Caco-2 (cell line): ENCODE measurements around the gene LAMP1. TPM values are rescaled to one million over a fixed set of nuclear protein-coding genes. Genes with fewer than 3 reads are reported as not detected.

Source experiments
- BruUV-seq: library from RNA; stranded (reverse); fragments of 400-500 nt; replicated peaks from 2 replicates; lab custom pipeline; 2021; lab: Mats Ljungman, UMichigan
- CTCF ChIA-PET: fragments of 300-600 bp; sonication (Branson Sonifier 250); formaldehyde crosslinking; loops from one replicate; lab custom pipeline; 2022; ENCODE audit warnings: antibody characterized with exemption; lab: Charles Lee
- POLR2A ChIA-PET: fragments of 300-600 bp; sonication (Branson Sonifier 250); formaldehyde crosslinking; loops from one replicate; lab custom pipeline; 2022; ENCODE audit warnings: antibody characterized with exemption; lab: Charles Lee
- DNase-seq, 2 experiments: peaks; one replicate each; pipeline versions ENCODE4 v3.0.0 to v3.0.0-alpha.2; 2020 to 2022
- H3K27me3 ChIP-seq: replicated peaks from 2 replicates; pipeline ENCODE4 v1.6.0; 2011; ENCODE audit warnings: low read length; ENCODE audit not compliant: control insufficient read depth, insufficient read depth
- H3K36me3 ChIP-seq: 2 replicates; pipeline ENCODE4 v1.5.1; 2011; ENCODE audit warnings: low read length; ENCODE audit not compliant: control insufficient read depth, insufficient read depth
- H3K4me1 ChIP-seq: fragments of 250-450 bp; sonication (Bioruptor Pico); 2 replicates; pipeline ENCODE4 v1.5.1; 2020; ENCODE audit warnings: mild to moderate bottlenecking
- H3K4me3 ChIP-seq: 2 replicates; pipeline ENCODE4 v1.5.1; 2011; ENCODE audit warnings: low read depth, mild to moderate bottlenecking, control low read depth, low read length
- H3K9me3 ChIP-seq: fragments of 250-450 bp; sonication (Bioruptor Pico); 2 replicates; pipeline ENCODE4 v1.5.1; 2020; ENCODE audit warnings: mild to moderate bottlenecking, moderate library complexity
- H3K27ac Mint-ChIP-seq: one replicate; pipeline ENCODE4 v1.8.0; 2022; ENCODE audit warnings: mixed read lengths; ENCODE audit not compliant: unreplicated experiment
- H3K27me3 Mint-ChIP-seq: one replicate; pipeline ENCODE4 v1.8.0; 2022; ENCODE audit warnings: mixed read lengths; ENCODE audit not compliant: insufficient read depth, unreplicated experiment
- H3K36me3 Mint-ChIP-seq: one replicate; pipeline ENCODE4 v1.8.0; 2022; ENCODE audit warnings: mild to moderate bottlenecking, mixed read lengths; ENCODE audit not compliant: insufficient read depth, unreplicated experiment
- H3K4me1 Mint-ChIP-seq: one replicate; pipeline ENCODE4 v1.8.0; 2022; ENCODE audit warnings: low read depth, mixed read lengths; ENCODE audit not compliant: unreplicated experiment
- H3K4me3 Mint-ChIP-seq: one replicate; pipeline ENCODE4 v1.8.0; 2022; ENCODE audit warnings: mild to moderate bottlenecking, moderate library complexity, mixed read lengths; ENCODE audit not compliant: unreplicated experiment
- H3K9me3 Mint-ChIP-seq: one replicate; pipeline ENCODE4 v1.8.0; 2022; ENCODE audit warnings: mixed read lengths; ENCODE audit not compliant: unreplicated experiment
- intact Hi-C: fragments of 100-400 bp; cut with micrococcal nuclease; formaldehyde crosslinking; loops from one replicate; pipeline ENCODE4 v1.10.0; 2022; ENCODE audit not compliant: unreplicated experiment
- total RNA-seq: library from RNA; stranded (reverse); gene quantifications from 2 replicates; pipeline ENCODE4 v1.2.3, GENCODE V29; 2022
- TF ChIP-seq, protein P1 (sequence below), 2 experiments: fragments of 200-600 bp in 1 of 2; IDR thresholded peaks; 1 replicate in 1 of 2; 2 replicates in 1 of 2; pipeline versions ENCODE4 v1.5.1 to v1.8.0; 2011 to 2022; ENCODE audit warnings: antibody characterized with exemption in 1 of 2, control low read depth in 1 of 2, inconsistent platforms in 1 of 2, low read depth in 1 of 2, low read length in 1 of 2, mild to moderate bottlenecking in 1 of 2, moderate library complexity in 1 of 2; ENCODE audit not compliant: insufficient read depth in 1 of 2, severe bottlenecking in 1 of 2, unreplicated experiment in 1 of 2

Gene LAMP1
- total RNA-seq, 1 experiment from 2014 or later: 244 TPM

- H3K9me3 ChIP-seq: no peaks in the 10 kb centered on the region
- ChIA-PET POLR2A (interaction anchor here (0.7 kb wide), 1 partner anchor 102 kb away, joined by 4 read pairs; no protein-coding TSS in a partner anchor), CTCF (no interaction called here)
- no peak overlapping the region for H3K4me3 ChIP-seq
- no peak for DNase-seq
- H3K27me3 ChIP-seq: no peaks in the 10 kb centered on the region
- peak overlapping the region; percentile 49 for H3K27ac Mint-ChIP-seq
- TF ChIP-seq, protein P1, sequence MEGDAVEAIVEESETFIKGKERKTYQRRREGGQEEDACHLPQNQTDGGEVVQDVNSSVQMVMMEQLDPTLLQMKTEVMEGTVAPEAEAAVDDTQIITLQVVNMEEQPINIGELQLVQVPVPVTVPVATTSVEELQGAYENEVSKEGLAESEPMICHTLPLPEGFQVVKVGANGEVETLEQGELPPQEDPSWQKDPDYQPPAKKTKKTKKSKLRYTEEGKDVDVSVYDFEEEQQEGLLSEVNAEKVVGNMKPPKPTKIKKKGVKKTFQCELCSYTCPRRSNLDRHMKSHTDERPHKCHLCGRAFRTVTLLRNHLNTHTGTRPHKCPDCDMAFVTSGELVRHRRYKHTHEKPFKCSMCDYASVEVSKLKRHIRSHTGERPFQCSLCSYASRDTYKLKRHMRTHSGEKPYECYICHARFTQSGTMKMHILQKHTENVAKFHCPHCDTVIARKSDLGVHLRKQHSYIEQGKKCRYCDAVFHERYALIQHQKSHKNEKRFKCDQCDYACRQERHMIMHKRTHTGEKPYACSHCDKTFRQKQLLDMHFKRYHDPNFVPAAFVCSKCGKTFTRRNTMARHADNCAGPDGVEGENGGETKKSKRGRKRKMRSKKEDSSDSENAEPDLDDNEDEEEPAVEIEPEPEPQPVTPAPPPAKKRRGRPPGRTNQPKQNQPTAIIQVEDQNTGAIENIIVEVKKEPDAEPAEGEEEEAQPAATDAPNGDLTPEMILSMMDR (IDR thresholded peaks at IDR 0.05; ENCODE audit: insufficient read depth in 1 of 2, low read depth in 1 of 2, low read length in 1 of 2, severe bottlenecking in 1 of 2, unreplicated experiment in 1 of 2): no peak
- peaks cover 84% of the 10 kb centered on the region for H3K36me3 Mint-ChIP-seq
- no peaks in the 10 kb centered on the region for H3K4me1 ChIP-seq
- BruUV-seq: no TSS peak
- H3K4me1 Mint-ChIP-seq: no peaks in the 10 kb centered on the region
- H3K4me3 Mint-ChIP-seq: no peak overlapping the region
- H3K36me3 ChIP-seq: no peaks in the 10 kb centered on the region; the same call in none of the 2 replicates
- intact Hi-C loops: no loop called here
- H3K9me3 Mint-ChIP-seq: no peaks in the 10 kb centered on the region
- H3K27me3 Mint-ChIP-seq: no peaks in the 10 kb centered on the region
Observed at GRCh38 chr13:113317031-113317430, 20.0 kb downstream of the LAMP1 start.

DNA sequence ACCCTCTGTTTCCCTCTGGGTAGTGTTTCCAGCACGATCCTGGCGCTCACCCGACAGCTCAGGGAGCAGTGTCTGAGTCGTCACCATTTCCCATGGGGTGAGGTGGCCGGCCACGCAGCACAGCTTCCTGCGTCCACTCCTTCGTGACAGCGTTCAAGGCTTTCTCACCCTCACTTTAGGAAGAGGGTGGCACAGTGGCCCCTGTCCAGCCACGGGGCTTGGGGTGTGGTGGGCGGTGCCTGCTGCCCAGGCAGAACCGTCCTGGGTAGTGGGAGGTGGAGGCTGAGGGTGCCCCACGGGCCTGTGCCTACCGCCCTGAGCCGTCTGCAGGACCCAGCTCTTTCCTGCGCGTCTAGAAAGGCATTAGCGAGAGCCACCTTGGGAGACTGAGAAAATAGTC, 21.9 kb downstream of the LAMP1 start:
- Mint-ChIP-seq H3K27me3 (no peaks in the 10 kb centered on the region), H3K4me1 (no peaks in the 10 kb centered on the region), H3K4me3 (no peak overlapping the region), H3K36me3 (peaks cover 85% of the 10 kb centered on the region), H3K27ac (no peak overlapping the region), H3K9me3 (no peaks in the 10 kb centered on the region)
- ChIA-PET CTCF (no interaction called here), POLR2A (no interaction called here)
- Histone ChIP-seq H3K4me3 (no peak overlapping the region), H3K4me1 (no peaks in the 10 kb centered on the region), H3K36me3 (no peaks in the 10 kb centered on the region; the same call in none of the 2 replicates), H3K9me3 (no peaks in the 10 kb centered on the region), H3K27me3 (no peaks in the 10 kb centered on the region)
- no TSS peak for BruUV-seq
- no peak for DNase-seq
- intact Hi-C loops: no loop called here
- TF ChIP-seq, protein P1 (IDR thresholded peaks at IDR 0.05; ENCODE audit: insufficient read depth in 1 of 2, low read depth in 1 of 2, low read length in 1 of 2, severe bottlenecking in 1 of 2, unreplicated experiment in 1 of 2): no peak

- H3K4me3 ChIP-seq: no peak overlapping the region
- no peaks in the 10 kb centered on the region for H3K27me3 Mint-ChIP-seq
- H3K4me1 ChIP-seq: no peaks in the 10 kb centered on the region
- peaks cover 86% of the 10 kb centered on the region for H3K36me3 Mint-ChIP-seq
- no peak for DNase-seq
- no TSS peak for BruUV-seq
- no peak overlapping the region for H3K27ac Mint-ChIP-seq
- no peaks in the 10 kb centered on the region for H3K27me3 ChIP-seq
- TF ChIP-seq, protein P1 (IDR thresholded peaks at IDR 0.05; ENCODE audit: insufficient read depth in 1 of 2, low read depth in 1 of 2, low read length in 1 of 2, severe bottlenecking in 1 of 2, unreplicated experiment in 1 of 2): no peak
- H3K9me3 ChIP-seq: no peaks in the 10 kb centered on the region
- H3K36me3 ChIP-seq: no peaks in the 10 kb centered on the region; the same call in none of the 2 replicates
- no peaks in the 10 kb centered on the region for H3K4me1 Mint-ChIP-seq
- CTCF ChIA-PET: interaction anchor here (0.7 kb wide), 1 partner anchor 65 kb away, joined by 3 read pairs; no protein-coding TSS in a partner anchor
- intact Hi-C loops: no loop called here
- no peaks in the 10 kb centered on the region for H3K9me3 Mint-ChIP-seq
- H3K4me3 Mint-ChIP-seq: no peak overlapping the region
- POLR2A ChIA-PET: no interaction called here
Observed at GRCh38 chr13:113319371-113319770, 22.3 kb downstream of the LAMP1 start.
